Right cardiac atrium (tissue), 5 donors: ENCODE measurements around the gene TRIM59. TPM values are rescaled to one million over a fixed set of nuclear protein-coding genes. Genes with fewer than 3 reads are reported as not detected.
"Not testable (repeated sequence)": the region's sequence is repeated elsewhere in the genome, so short reads cannot be mapped to it uniquely, and the experiment has no call there.

Experiments used
- ATAC-seq, 2 donors: fragments of 200-7000 bp; cut with Tn5 transposase; one replicate each; pipeline versions ENCODE4 v1.8.0 to v1.9.1; 2020; ENCODE audit warnings: moderate library complexity in 2 of 2, mild to moderate bottlenecking in 1 of 2
- DNase-seq, 3 donors: peaks; one replicate each; pipeline ENCODE4 v3.0.0-alpha.2; 2020
- H3K27ac ChIP-seq: one replicate; pipeline ENCODE4 v1.5.1; 2013; ENCODE audit warnings: mild to moderate bottlenecking, low read length, control low read depth, moderate library complexity
- H3K27me3 ChIP-seq: one replicate; pipeline ENCODE4 v1.6.1; 2013; ENCODE audit not compliant: control insufficient read depth, insufficient read depth
- H3K4me1 ChIP-seq: one replicate; pipeline ENCODE4 v1.6.1; 2013; ENCODE audit warnings: low read length; ENCODE audit not compliant: control insufficient read depth, insufficient read depth
- H3K4me3 ChIP-seq: one replicate; pipeline ENCODE4 v1.5.1; 2013; ENCODE audit warnings: low read length, control low read depth
- H3K9me3 ChIP-seq: one replicate; pipeline ENCODE4 v1.6.1; 2013; ENCODE audit warnings: low read length; ENCODE audit not compliant: control insufficient read depth
- WGBS: extraction: QIAGEN DNeasy Blood & Tissue Kit; methylation state at CpG from one replicate; pipeline ENCODE4 v1.1.7; 2013; 5-methylcytosine and 5-hydroxymethylcytosine counted together
- intact Hi-C, 4 donors: fragments of 100-400 bp; cut with DNase I; formaldehyde crosslinking; loops; one replicate each; pipeline versions ENCODE4 v1.11.0 to v1.14.0; 2022 to 2023
- polyA plus RNA-seq: library from polyadenylated mRNA; stranded (reverse); fragments of 200-250 nt; gene quantifications from one replicate; pipeline ENCODE4 v1.2.3, GENCODE V29; 2013
- total RNA-seq, 4 donors: library from RNA; stranded (reverse); fragmentation: NEBNext Ultra II Directional; extraction: Animal tissue kit (Norgen Biotek cat#: 25700); gene quantifications; one replicate each; pipeline ENCODE4 v1.2.1, GENCODE V29; 2021
- donor health status: healthy with polysubstance abuse.
- donor health status: DM: no; HTN: yes; CAD: no.
- donor health status: DM: no; HTN: no; CAD: no.
- donor health status: DM: no; HTN: yes; CAD: no; lungs with severe emphysema.
- donor health status: DM: yes; HTN: yes; CAD: no.

Gene TRIM59
- total and polyA plus RNA-seq, 5 donors = 0.16 to 0.86 (median 0.32) TPM

DNA sequence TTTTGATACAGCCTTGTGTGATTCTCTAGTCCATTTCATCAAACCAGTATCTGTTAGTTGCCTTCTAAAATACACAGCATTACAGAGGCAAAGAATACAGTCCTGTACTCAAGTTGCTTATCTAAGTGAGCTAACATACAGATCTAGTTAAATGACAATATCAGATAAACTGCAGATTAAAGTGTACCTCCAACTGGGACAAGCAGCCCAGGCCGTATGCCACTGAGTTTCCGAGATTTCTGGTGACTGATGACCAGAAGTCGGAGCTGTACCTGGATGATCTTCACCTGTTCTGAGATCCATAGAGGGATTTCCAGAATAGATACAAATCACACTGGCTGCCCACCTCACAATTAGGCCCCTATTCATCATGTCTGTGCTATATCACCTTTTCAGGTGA is 6.3 kb upstream of the TRIM59 start:
- intact Hi-C loops = no loop called here
- Histone ChIP-seq H3K27ac (no peak overlapping the region), H3K9me3 (no peaks in the 10 kb centered on the region), H3K27me3 (no peaks in the 10 kb centered on the region), H3K4me3 (no peak overlapping the region), H3K4me1 (no peaks in the 10 kb centered on the region)
- DNase-seq (no peak), ATAC-seq (no peak)
- WGBS = 88% methylated on average over 3 of the region's 3 CpGs

DNA sequence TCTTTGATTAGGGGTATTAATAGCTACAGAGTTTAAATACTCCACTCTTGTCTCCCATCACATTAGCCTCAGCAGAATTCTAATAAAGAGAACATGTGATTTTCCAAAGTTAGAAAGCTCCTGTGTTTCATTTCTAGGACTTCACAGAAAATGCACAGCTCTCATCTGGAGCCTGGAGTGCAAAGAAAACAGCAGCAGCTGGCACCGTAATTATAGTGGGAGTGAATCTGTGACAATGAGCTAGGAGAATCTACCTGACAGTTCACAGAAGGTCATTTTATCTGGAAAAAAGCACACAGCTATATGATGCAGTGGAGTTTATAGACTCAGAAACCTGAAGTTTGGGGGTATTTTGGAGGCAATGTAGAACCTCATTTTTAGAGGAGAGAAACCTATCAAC is 5.4 kb upstream of the TRIM59 start:
- intact Hi-C loops = no loop called here
- WGBS = 58% methylated on average over 1 of the region's 1 CpG
- H3K9me3 ChIP-seq = no peaks in the 10 kb centered on the region
- no peaks in the 10 kb centered on the region for H3K27me3 ChIP-seq
- H3K4me3 ChIP-seq = no peak overlapping the region
- DNase-seq = no peak
- no peak for ATAC-seq
- H3K27ac ChIP-seq = no peak overlapping the region
- H3K4me1 ChIP-seq = no peaks in the 10 kb centered on the region

DNA sequence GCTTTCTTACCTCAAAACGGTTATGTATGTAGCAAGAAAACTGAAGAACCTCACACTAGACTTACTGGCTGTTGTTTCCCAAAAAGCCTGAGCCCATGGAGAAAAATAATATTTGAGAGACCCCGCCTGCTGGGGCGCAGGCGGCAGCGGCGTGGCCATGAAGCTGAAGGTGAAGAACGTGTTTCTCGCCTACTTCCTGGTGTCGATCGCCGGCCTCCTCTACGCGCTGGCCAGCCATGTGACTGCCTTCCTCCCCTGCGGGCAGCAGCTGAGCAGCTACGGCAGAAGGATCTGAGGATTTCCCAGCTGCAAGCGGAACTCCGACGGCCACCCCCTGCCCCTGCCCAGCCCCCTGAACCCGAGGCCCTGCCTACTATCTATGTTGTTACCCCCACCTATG is 2.7 kb upstream of the TRIM59 start:
- H3K27ac ChIP-seq, ATAC-seq, H3K27me3 ChIP-seq, H3K4me1 ChIP-seq, DNase-seq, intact Hi-C loops, H3K9me3 ChIP-seq, H3K4me3 ChIP-seq: not testable (repeated sequence)
- 98% methylated on average over 19 of the region's 19 CpGs for WGBS

DNA sequence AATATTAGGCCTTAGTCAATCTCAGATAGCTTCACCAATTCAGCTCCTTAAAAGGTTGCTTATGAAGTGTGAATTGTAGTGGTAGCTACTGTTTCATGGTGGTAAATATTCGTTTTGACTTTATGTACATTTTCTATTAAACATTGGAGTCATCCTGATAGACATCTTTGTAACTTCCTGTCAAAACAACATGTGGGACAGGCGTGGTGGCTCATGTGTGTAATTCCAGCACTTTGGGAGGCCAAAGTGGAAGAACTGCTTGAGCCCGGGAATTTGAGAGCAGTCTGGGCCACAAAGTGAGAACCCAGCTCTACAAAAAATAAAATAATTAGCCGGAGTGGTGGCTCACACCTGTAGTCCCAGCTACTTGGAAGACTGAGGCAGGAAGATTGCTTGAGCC is 2.0 kb upstream of the TRIM59 start:
- no peaks in the 10 kb centered on the region for H3K27me3 ChIP-seq
- no peak overlapping the region for H3K4me3 ChIP-seq
- no peak for DNase-seq
- intact Hi-C loops = no loop called here
- peaks cover 6% of the 10 kb centered on the region for H3K4me1 ChIP-seq
- no peak overlapping the region for H3K27ac ChIP-seq
- H3K9me3 ChIP-seq = no peaks in the 10 kb centered on the region
- 86% methylated on average over 4 of the region's 4 CpGs for WGBS
- ATAC-seq = no peak

DNA sequence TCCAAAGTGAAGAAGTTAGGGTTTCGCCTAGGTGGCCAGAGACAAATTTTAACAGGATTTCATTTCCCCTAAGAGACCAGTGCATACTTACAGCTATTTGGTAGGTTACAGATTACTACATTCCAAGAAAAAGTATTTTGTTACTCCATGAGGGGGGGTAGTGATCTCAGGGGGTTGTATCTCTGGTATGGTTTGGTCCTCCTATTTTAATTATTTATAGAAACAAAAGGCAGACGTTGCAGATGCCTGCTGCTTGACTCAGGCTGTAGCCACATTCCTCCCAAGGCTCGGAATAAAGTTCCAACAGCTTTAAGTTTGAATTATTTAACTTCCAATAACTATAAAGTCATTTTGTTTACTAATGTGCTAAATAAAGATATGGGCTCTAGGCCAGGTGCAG is 1.3 kb upstream of the TRIM59 start:
- no peaks in the 10 kb centered on the region for H3K27me3 ChIP-seq
- ATAC-seq = no peak
- H3K4me3 ChIP-seq = no peak overlapping the region
- intact Hi-C loops = no loop called here
- H3K4me1 ChIP-seq = peaks cover 6% of the 10 kb centered on the region
- no peak for DNase-seq
- H3K27ac ChIP-seq = no peak overlapping the region
- WGBS = 67% methylated on average over 3 of the region's 3 CpGs
- no peaks in the 10 kb centered on the region for H3K9me3 ChIP-seq

DNA sequence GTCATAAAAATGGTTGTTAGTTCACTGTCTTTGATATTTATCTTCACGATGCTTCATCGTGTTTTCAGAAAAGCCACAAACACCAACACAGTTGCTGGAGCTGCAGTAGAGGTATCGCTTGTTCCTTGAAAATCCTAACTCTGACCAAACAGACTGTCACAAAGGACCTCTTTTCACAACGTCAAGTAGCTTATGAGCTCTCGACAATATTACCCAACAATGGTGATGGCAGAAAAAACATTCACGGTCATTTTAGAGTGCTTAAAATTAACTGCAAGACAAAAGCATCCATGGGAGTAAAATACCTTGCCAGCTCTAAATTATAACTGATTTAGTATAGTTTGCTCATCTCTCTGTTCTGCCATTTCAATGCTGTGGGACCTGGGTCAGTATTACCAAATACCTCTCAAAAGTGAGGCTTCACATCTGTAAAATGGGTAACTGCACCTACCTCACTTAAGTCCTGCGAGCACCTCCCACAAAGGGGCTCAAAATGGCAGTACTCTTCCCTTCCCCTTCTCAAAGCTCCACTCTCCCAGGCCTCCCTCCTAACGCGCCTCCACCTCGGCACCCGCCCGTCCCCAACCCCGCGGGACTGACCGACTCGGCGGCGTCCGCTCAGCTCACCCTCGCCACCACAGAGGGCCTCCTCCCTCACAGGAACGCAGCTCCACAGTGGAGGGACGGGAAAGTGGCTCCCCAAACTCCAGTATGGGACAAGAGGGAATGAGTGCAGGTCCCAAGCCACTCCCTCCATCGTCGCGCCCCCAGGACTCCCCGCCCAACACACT is 546 bp downstream of the TRIM59 start:
- H3K27ac ChIP-seq = no peak overlapping the region
- intact Hi-C loops = no loop called here
- DNase-seq (peak in 2 of 3 donors; percentile 49 to 57), ATAC-seq (peak; percentile 53 to 66)
- peak overlapping the region; percentile 29 for H3K4me3 ChIP-seq
- H3K4me1 ChIP-seq = peaks cover 6% of the 10 kb centered on the region
- 4% methylated on average over 26 of the region's 26 CpGs for WGBS
- no peaks in the 10 kb centered on the region for H3K9me3 ChIP-seq
- no peaks in the 10 kb centered on the region for H3K27me3 ChIP-seq

DNA sequence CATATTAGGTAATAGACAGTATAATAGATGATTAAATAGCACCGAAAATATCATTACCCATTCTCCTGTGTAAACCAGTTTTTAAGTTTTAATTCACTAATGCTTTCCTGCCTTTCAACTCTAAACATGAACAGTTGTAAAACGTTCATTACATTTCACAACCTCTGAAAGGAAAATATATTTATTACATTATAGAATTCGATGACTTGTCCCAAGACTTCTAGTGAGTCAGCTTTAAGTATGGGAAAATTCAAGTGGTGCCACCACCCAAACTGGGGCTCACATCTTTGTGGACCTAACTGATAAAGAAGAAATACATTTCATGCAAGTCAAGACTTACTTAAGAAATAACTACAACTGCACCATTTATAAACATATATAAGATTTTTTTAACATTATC is 2.0 kb downstream of the TRIM59 start:
- 74% methylated on average over 3 of the region's 3 CpGs for WGBS
- no peaks in the 10 kb centered on the region for H3K9me3 ChIP-seq

DNA sequence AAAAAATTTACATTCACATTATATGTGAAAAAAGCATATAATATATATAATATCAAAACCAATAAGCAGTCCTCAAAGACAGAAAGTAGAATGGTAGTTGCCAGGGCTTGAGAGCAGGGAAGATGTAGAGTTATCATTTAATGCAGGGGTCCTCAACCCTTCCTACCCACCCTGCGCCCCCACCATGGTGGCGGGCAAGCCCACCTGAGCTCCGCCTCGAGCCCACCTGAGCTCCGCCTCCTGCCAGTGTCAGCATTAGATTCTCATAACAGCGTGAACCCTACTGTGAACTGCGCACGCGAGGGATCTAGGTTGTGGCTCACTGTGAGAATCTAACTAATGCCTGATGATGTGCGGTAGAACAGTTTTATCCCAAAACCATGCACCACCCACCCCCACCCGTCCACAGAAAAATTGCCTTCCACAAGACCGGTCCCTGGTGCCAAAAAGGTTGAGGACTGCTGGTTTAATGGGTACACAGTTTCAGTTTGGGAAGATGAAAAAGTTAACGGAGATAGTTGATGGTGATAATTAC is 3.0 kb downstream of the TRIM59 start:
- Histone ChIP-seq H3K4me3 (no peak overlapping the region), H3K9me3 (no peaks in the 10 kb centered on the region), H3K27ac (no peak overlapping the region), H3K27me3 (no peaks in the 10 kb centered on the region), H3K4me1 (peaks cover 6% of the 10 kb centered on the region)
- intact Hi-C loops = no loop called here
- ATAC-seq (no peak), DNase-seq (no peak)
- 97% methylated on average over 13 of the region's 13 CpGs for WGBS

More for the DNA sequence above, 2.0 kb downstream of the TRIM59 start:
- H3K27ac ChIP-seq = no peak overlapping the region
- no peak overlapping the region for H3K4me3 ChIP-seq
- no peaks in the 10 kb centered on the region for H3K27me3 ChIP-seq
- H3K4me1 ChIP-seq = peaks cover 6% of the 10 kb centered on the region
- DNase-seq (no peak), ATAC-seq (no peak)
- intact Hi-C loops = no loop called here

DNA sequence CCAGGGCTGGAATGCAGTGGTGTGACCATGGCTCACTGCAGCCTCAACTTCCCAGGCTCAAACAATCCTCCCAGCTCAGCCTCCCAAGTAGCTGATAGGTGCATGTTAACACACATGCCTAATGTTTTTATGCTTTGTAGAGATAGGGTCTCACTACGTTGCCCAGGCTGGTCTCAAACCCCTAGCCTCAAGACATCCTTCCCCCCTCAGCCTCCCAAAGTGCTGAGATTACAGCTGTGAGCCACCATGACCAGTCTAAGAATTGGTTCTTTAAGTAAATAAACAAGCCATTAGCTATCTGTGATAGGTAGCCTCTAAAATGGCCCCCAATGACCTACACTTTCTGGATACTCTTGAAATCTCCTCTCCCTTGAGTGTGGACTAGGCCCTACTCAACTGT is 3.7 kb downstream of the TRIM59 start:
- Histone ChIP-seq H3K9me3 (no peaks in the 10 kb centered on the region), H3K4me3 (no peak overlapping the region), H3K4me1 (peaks cover 6% of the 10 kb centered on the region), H3K27ac (no peak overlapping the region), H3K27me3 (no peaks in the 10 kb centered on the region)
- intact Hi-C loops = no loop called here
- WGBS = 96% methylated on average over 1 of the region's 1 CpG
- ATAC-seq = no peak
- no peak for DNase-seq

DNA sequence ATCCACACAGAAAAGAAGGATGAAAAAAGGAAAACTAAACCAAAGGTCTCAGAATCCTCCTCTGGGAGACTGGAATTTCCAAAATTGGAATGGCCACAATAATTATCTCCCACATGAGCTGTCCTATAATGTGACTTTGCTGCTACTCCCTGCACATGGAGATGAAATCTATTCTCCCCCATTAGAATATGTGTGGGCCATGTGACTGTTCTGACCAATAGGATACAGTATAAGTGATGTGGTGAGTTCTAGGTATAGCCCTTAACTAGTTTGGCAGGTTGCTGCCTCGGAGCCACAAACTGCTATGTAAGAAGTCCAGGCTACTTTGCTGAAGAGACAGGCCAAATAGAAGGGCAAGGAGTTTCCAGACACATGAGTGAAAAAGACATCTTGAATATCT is 5.2 kb downstream of the TRIM59 start:
- H3K9me3 ChIP-seq = no peaks in the 10 kb centered on the region
- DNase-seq (no peak), ATAC-seq (no peak)
- H3K27ac ChIP-seq = no peak overlapping the region
- WGBS = 96% methylated on average over 1 of the region's 1 CpG
- H3K4me3 ChIP-seq = no peak overlapping the region
- H3K4me1 ChIP-seq = peaks cover 1% of the 10 kb centered on the region
- no peaks in the 10 kb centered on the region for H3K27me3 ChIP-seq
- intact Hi-C loops = no loop called here

DNA sequence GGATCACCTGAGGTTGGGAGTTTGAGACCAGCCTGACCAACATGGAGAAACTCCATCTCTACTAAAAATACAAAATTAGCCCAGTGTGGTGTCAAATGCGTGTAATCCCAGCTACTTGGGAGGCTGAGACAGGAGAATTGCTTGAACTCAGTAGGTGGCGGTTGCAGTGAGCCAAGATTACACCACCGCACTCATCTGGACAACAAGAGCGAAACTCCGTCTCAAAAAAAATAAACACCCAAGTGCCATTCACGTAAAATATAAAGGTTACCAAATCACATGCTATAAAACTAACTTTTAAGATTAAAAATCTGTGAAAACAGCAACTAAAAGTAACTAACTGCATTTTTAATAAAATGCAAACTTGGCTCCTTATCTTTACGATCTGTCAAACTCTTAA is 8.9 kb downstream of the TRIM59 start:
- DNase-seq (no peak), ATAC-seq (no peak)
- WGBS = 98% methylated on average over 7 of the region's 7 CpGs
- H3K4me3 ChIP-seq = no peak overlapping the region
- no peaks in the 10 kb centered on the region for H3K27me3 ChIP-seq
- no peaks in the 10 kb centered on the region for H3K4me1 ChIP-seq
- intact Hi-C loops = no loop called here
- H3K9me3 ChIP-seq = no peaks in the 10 kb centered on the region
- no peak overlapping the region for H3K27ac ChIP-seq

DNA sequence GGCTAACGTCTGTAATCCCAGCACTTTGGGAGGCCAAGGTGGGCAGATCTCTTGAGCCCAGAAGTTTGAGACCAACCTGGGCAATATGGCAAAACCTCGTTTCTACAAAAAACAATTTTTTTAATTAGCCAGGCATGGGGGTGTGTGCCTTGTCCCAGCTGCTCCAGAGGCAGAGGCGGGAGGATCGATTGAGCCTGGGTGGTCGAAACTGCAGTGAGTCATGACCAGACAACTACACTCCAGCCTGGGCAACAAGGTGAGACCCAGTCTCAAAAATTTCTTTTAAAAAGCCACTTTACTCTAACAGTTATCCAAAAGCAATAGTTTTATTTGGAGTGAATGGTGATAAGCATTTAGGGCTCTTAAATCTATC is 12.5 kb downstream of the TRIM59 start:
- 88% methylated on average over 5 of the region's 5 CpGs for WGBS
- H3K27me3 ChIP-seq = no peaks in the 10 kb centered on the region
- DNase-seq (no peak), ATAC-seq (no peak)
- no peaks in the 10 kb centered on the region for H3K9me3 ChIP-seq
- no peak overlapping the region for H3K27ac ChIP-seq
- intact Hi-C loops = no loop called here
- no peak overlapping the region for H3K4me3 ChIP-seq
- H3K4me1 ChIP-seq = no peaks in the 10 kb centered on the region
